Rectal smooth muscle tissue (tissue), 1 donor: ENCODE results near the gene CADPS2.

Experiments
- H3K27ac ChIP-seq: one replicate; pipeline ENCODE4 v1.7.0; 2013; ENCODE audit warnings: low read depth, low read length, inconsistent platforms
- H3K27me3 ChIP-seq: one replicate; pipeline ENCODE4 v1.7.0; 2013; ENCODE audit warnings: low read length; ENCODE audit not compliant: control insufficient read depth, insufficient read depth
- H3K36me3 ChIP-seq: one replicate; pipeline ENCODE4 v1.7.0; 2013; ENCODE audit warnings: low read length; ENCODE audit not compliant: control insufficient read depth, insufficient read depth
- H3K4me1 ChIP-seq: one replicate; pipeline ENCODE4 v1.7.0; 2013; ENCODE audit warnings: low read length; ENCODE audit not compliant: control insufficient read depth, insufficient read depth
- H3K4me3 ChIP-seq: one replicate; pipeline ENCODE4 v1.7.0; 2013; ENCODE audit warnings: low read length
- H3K9ac ChIP-seq: one replicate; pipeline ENCODE4 v1.7.0; 2013; ENCODE audit warnings: low read length

The CADPS2 gene

GRCh38 chr7:122803851-122804250 lies 82.4 kb downstream of the CADPS2 start:
- Histone ChIP-seq H3K27me3 (no peaks in the 10 kb centered on the region), H3K36me3 (no peaks in the 10 kb centered on the region), H3K4me1 (no peaks in the 10 kb centered on the region), H3K9ac (no peak overlapping the region), H3K4me3 (no peak overlapping the region), H3K27ac (no peak overlapping the region)

- Histone ChIP-seq H3K4me3 (no peak overlapping the region), H3K27ac (no peak overlapping the region), H3K27me3 (no peaks in the 10 kb centered on the region), H3K36me3 (no peaks in the 10 kb centered on the region), H3K9ac (no peak overlapping the region), H3K4me1 (no peaks in the 10 kb centered on the region)
Observed at GRCh38 chr7:122803323-122803722, 82.9 kb downstream of the CADPS2 start.

- no peaks in the 10 kb centered on the region for H3K36me3 ChIP-seq
- H3K27me3 ChIP-seq = no peaks in the 10 kb centered on the region
- H3K27ac ChIP-seq = no peak overlapping the region
- H3K4me1 ChIP-seq = no peaks in the 10 kb centered on the region
- H3K9ac ChIP-seq = no peak overlapping the region
- no peak overlapping the region for H3K4me3 ChIP-seq
Observed at GRCh38 chr7:122802301-122802751, 83.9 kb downstream of the CADPS2 start.

GRCh38 chr7:122791959-122792545 lies 94.2 kb downstream of the CADPS2 start:
- Histone ChIP-seq H3K27ac (no peak overlapping the region), H3K27me3 (no peaks in the 10 kb centered on the region), H3K4me3 (no peak overlapping the region), H3K36me3 (no peaks in the 10 kb centered on the region), H3K4me1 (no peaks in the 10 kb centered on the region), H3K9ac (no peak overlapping the region)

- Histone ChIP-seq H3K4me1 (no peaks in the 10 kb centered on the region), H3K27ac (no peak overlapping the region), H3K4me3 (no peak overlapping the region), H3K9ac (no peak overlapping the region), H3K36me3 (no peaks in the 10 kb centered on the region), H3K27me3 (no peaks in the 10 kb centered on the region)
Observed at GRCh38 chr7:122790591-122790990, 95.7 kb downstream of the CADPS2 start.

- Histone ChIP-seq H3K27ac (no peak overlapping the region), H3K9ac (no peak overlapping the region), H3K4me3 (no peak overlapping the region), H3K27me3 (no peaks in the 10 kb centered on the region), H3K4me1 (no peaks in the 10 kb centered on the region), H3K36me3 (no peaks in the 10 kb centered on the region)
Observed at GRCh38 chr7:122790132-122790531, 96.1 kb downstream of the CADPS2 start.

- no peak overlapping the region for H3K4me3 ChIP-seq
- no peak overlapping the region for H3K9ac ChIP-seq
- H3K4me1 ChIP-seq = no peaks in the 10 kb centered on the region
- H3K27me3 ChIP-seq = no peaks in the 10 kb centered on the region
- no peak overlapping the region for H3K27ac ChIP-seq
- H3K36me3 ChIP-seq = no peaks in the 10 kb centered on the region
Observed at GRCh38 chr7:122789156-122789555, 97.1 kb downstream of the CADPS2 start.

- no peak overlapping the region for H3K27ac ChIP-seq
- no peaks in the 10 kb centered on the region for H3K36me3 ChIP-seq
- H3K4me1 ChIP-seq = no peaks in the 10 kb centered on the region
- no peaks in the 10 kb centered on the region for H3K27me3 ChIP-seq
- H3K4me3 ChIP-seq = no peak overlapping the region
- no peak overlapping the region for H3K9ac ChIP-seq
Observed at GRCh38 chr7:122770686-122771335, 115.4 kb downstream of the CADPS2 start.

GRCh38 chr7:122768827-122769226 lies 117.4 kb downstream of the CADPS2 start:
- Histone ChIP-seq H3K27me3 (no peaks in the 10 kb centered on the region), H3K36me3 (no peaks in the 10 kb centered on the region), H3K9ac (no peak overlapping the region), H3K4me1 (no peaks in the 10 kb centered on the region), H3K4me3 (no peak overlapping the region), H3K27ac (no peak overlapping the region)

GRCh38 chr7:122767339-122767738 lies 118.9 kb downstream of the CADPS2 start:
- Histone ChIP-seq H3K27me3 (no peaks in the 10 kb centered on the region), H3K9ac (no peak overlapping the region), H3K4me3 (no peak overlapping the region), H3K36me3 (no peaks in the 10 kb centered on the region), H3K4me1 (no peaks in the 10 kb centered on the region), H3K27ac (no peak overlapping the region)

GRCh38 chr7:122766593-122766992 lies 119.7 kb downstream of the CADPS2 start:
- H3K27ac ChIP-seq = no peak overlapping the region

GRCh38 chr7:122764902-122765301 lies 121.4 kb downstream of the CADPS2 start:
- Histone ChIP-seq H3K36me3 (no peaks in the 10 kb centered on the region), H3K27ac (no peak overlapping the region), H3K27me3 (no peaks in the 10 kb centered on the region), H3K4me1 (no peaks in the 10 kb centered on the region), H3K9ac (no peak overlapping the region), H3K4me3 (no peak overlapping the region)

More at GRCh38 chr7:122766593-122766992, 119.7 kb downstream of the CADPS2 start:
- Histone ChIP-seq H3K36me3 (no peaks in the 10 kb centered on the region), H3K4me1 (no peaks in the 10 kb centered on the region), H3K9ac (no peak overlapping the region), H3K27me3 (no peaks in the 10 kb centered on the region), H3K4me3 (no peak overlapping the region)

GRCh38 chr7:122764020-122764419 lies 122.2 kb downstream of the CADPS2 start:
- Histone ChIP-seq H3K27me3 (no peaks in the 10 kb centered on the region), H3K36me3 (no peaks in the 10 kb centered on the region), H3K9ac (no peak overlapping the region), H3K4me3 (no peak overlapping the region), H3K27ac (no peak overlapping the region), H3K4me1 (no peaks in the 10 kb centered on the region)
